A549 (cell line): ENCODE results near the gene NFKBIZ. TPM values are rescaled to one million over a fixed set of nuclear protein-coding genes. Genes with fewer than 3 reads are reported as not detected.

Source experiments
- ATAC-seq, 2 experiments: fragments of 200-7000 bp in 1 of 2; fragments of >200 bp in 1 of 2; cut with Nextera tagmentation in 1 of 2; cut with Tn5 transposase in 1 of 2; 3 replicates each; pipeline versions ENCODE4 v1.8.0 to v1.9.1; 2018 to 2020; ENCODE audit warnings: mild to moderate bottlenecking in 1 of 2, moderate library complexity in 1 of 2
- CTCF ChIA-PET: fragments of 300-600 bp; sonication (Branson Sonifier 250); formaldehyde crosslinking; extraction: SDS; loops from one replicate; lab custom pipeline; 2021; ENCODE audit warnings: antibody characterized with exemption, inconsistent platforms; lab: Yijun Ruan, JAX
- POLR2A ChIA-PET: fragments of 350-600 bp; formaldehyde crosslinking; extraction: SDS; loops from one replicate; lab custom pipeline; 2021; ENCODE audit warnings: antibody characterized with exemption, inconsistent platforms; lab: Yijun Ruan, JAX
- DNase-seq, 2 experiments: peaks; one replicate each; pipeline versions ENCODE4 v3.0.0 to v3.0.0-alpha.2; 2011 to 2016; ENCODE audit warnings: low read depth in 1 of 2, low spot score in 1 of 2
- FAIRE-seq: peaks from 2 replicates; lab custom pipeline; 2011; peaks lifted over from hg19 to GRCh38; lab: Jason Lieb, UNC
- H3K27ac ChIP-seq, 2 experiments: fragments of >200 bp; sonication (Bioruptor Twin); formaldehyde crosslinking; 3 replicates each; pipeline ENCODE4 v1.5.1; 2016 to 2017
- H3K4me1 ChIP-seq: fragments of >200 bp; sonication (Bioruptor Twin); formaldehyde crosslinking; 3 replicates; pipeline ENCODE4 v1.6.1; 2016
- H3K4me2 ChIP-seq: fragments of >200 bp; sonication (Bioruptor Twin); formaldehyde crosslinking; 3 replicates; pipeline ENCODE4 v1.6.1; 2016
- H3K4me3 ChIP-seq: fragments of >200 bp; sonication (Bioruptor Twin); formaldehyde crosslinking; 3 replicates; pipeline ENCODE4 v1.5.1; 2016
- H3K9me3 ChIP-seq: fragments of >200 bp; sonication (Bioruptor Twin); formaldehyde crosslinking; 3 replicates; pipeline ENCODE4 v1.6.1; 2016
- ATOH8 ChIP-seq: fragments of 250-450 bp; sonication (Bioruptor Pico); IDR thresholded peaks from 2 replicates; pipeline ENCODE4 v1.5.0; 2020; ENCODE audit warnings: low read depth, mild to moderate bottlenecking, moderate library complexity
- BCL3 ChIP-seq: fragments of >200 bp; sonication (Bioruptor Twin); formaldehyde crosslinking; IDR thresholded peaks from 3 replicates; pipeline ENCODE4 v1.6.1; 2016
- CEBPB ChIP-seq, 2 experiments: fragments of >200 bp in 1 of 2; sonication (Bioruptor Twin) in 1 of 2; formaldehyde crosslinking in 1 of 2; IDR thresholded peaks; 2 replicates each; pipeline ENCODE4 v1.6.1; 2012 to 2016
- CHD2 ChIP-seq: fragments of 150-350 bp; IDR thresholded peaks from 2 replicates; pipeline ENCODE4 v1.6.1; 2014; ENCODE audit warnings: low read length; ENCODE audit not compliant: partially characterized antibody
- EHMT2 ChIP-seq: fragments of 200-600 bp; sonication (generic); IDR thresholded peaks from 2 replicates; pipeline ENCODE4 v1.6.1; 2016; ENCODE audit warnings: antibody characterized with exemption, low read depth, mild to moderate bottlenecking, moderate library complexity
- HDAC2 ChIP-seq: fragments of 200-600 bp; sonication (generic); IDR thresholded peaks from 2 replicates; pipeline ENCODE4 v1.6.1; 2016
- HES2 ChIP-seq: fragments of >200 bp; sonication (Bioruptor Twin); formaldehyde crosslinking; IDR thresholded peaks from 2 replicates; pipeline ENCODE4 v1.6.1; 2016
- HEYL ChIP-seq: fragments of 250-450 bp; sonication (Bioruptor Pico); IDR thresholded peaks from 2 replicates; pipeline ENCODE4 v1.8.0; 2021; ENCODE audit warnings: mild to moderate bottlenecking, moderate library complexity
- HOXA7 ChIP-seq: fragments of 250-450 bp; sonication (Bioruptor Pico); IDR thresholded peaks from 2 replicates; pipeline ENCODE4 v1.5.0; 2020; ENCODE audit warnings: mild to moderate bottlenecking, moderate library complexity
- HOXB5 ChIP-seq: fragments of 250-450 bp; sonication (Bioruptor Pico); IDR thresholded peaks from 2 replicates; pipeline ENCODE4 v1.5.0; 2020; ENCODE audit warnings: mild to moderate bottlenecking, moderate library complexity
- JUN ChIP-seq, 2 experiments: fragments of >200 bp; sonication (Bioruptor Twin); formaldehyde crosslinking; IDR thresholded peaks; 2 replicates in 1 of 2; 3 replicates in 1 of 2; pipeline ENCODE4 v1.6.1; 2016 to 2017
- NFE2L2 ChIP-seq: fragments of 150-350 bp; conservative IDR thresholded peaks from 2 replicates; pipeline ENCODE4 v1.6.1; 2014; ENCODE audit warnings: low read length
- SREBF2 ChIP-seq: fragments of 450-650 bp; IDR thresholded peaks from 2 replicates; pipeline ENCODE4 v1.6.1; 2014; ENCODE audit warnings: mild to moderate bottlenecking, moderate library complexity
- TFCP2L1 ChIP-seq: fragments of 250-450 bp; sonication (Bioruptor Pico); IDR thresholded peaks from 2 replicates; pipeline ENCODE4 v1.5.0; 2021; ENCODE audit warnings: mild to moderate bottlenecking
- ZFP36 ChIP-seq: fragments of 450-650 bp; IDR thresholded peaks from 2 replicates; pipeline ENCODE4 v1.6.1; 2014; ENCODE audit warnings: borderline replicate concordance; ENCODE audit not compliant: partially characterized antibody
- WGBS: methylation state at CpG from one replicate; pipeline ENCODE4 v1.1.6; 2017; ENCODE audit errors: missing lambda C conversion rate; 5-methylcytosine and 5-hydroxymethylcytosine counted together
- polyA plus RNA-seq, 4 experiments: library from polyadenylated mRNA; depleted of rRNA in 3 of 4; stranded (reverse); fragments of >200 nt; fragmentation: RNase III in 1 of 4; extraction: RNeasy Plus Mini Kit Qiagen cat#74134 plus additional on column Dnase treatment in 1 of 4; gene quantifications; 2 replicates in 3 of 4; 3 replicates in 1 of 4; pipeline ENCODE4 v1.2.3, GENCODE V29; 2011 to 2017

The NFKBIZ gene
- polyA plus RNA-seq, 2 of the 4 experiments (the other 2 are of a cell fraction) = 19.8 to 36.1 TPM

GRCh38 chr3:101821503-101821902, 27.8 kb upstream of the NFKBIZ start:
- ATAC-seq (no peak), DNase-seq (no peak), FAIRE-seq (no peak)
- TF ChIP-seq TFCP2L1 (CRISPR knock-in tag) (no peak), HDAC2 (no peak), SREBF2 (no peak), EHMT2 (no peak), HEYL (no peak)
- no peak overlapping the region for H3K4me2 ChIP-seq
- H3K4me1 ChIP-seq = peaks cover 22% of the 10 kb centered on the region
- no peaks in the 10 kb centered on the region for H3K9me3 ChIP-seq
- ChIA-PET CTCF (interaction anchor here (0.7 to 3.8 kb wide), 10 partner anchors 7 to 408 kb away, joined by 3 to 22 read pairs (median 3); partner anchors contain the start of gene NFKBIZ), POLR2A (interaction anchor here (1.7 kb wide), 1 partner anchor 28 kb away, joined by 6 read pairs; the partner anchor contains the start of gene NFKBIZ)
- no peak overlapping the region for H3K27ac ChIP-seq
- WGBS = 95% methylated on average over 19 of the region's 19 CpGs
- no peak overlapping the region for H3K4me3 ChIP-seq

- no peak for TF ChIP-seq ATOH8
- no peak for TF ChIP-seq ZFP36
- TF ChIP-seq CEBPB (IDR thresholded peaks at IDR 0.05) = peak in 1 of 2 experiments; percentile 27; a peak in 1 of 4 replicates
- no peak for TF ChIP-seq BCL3
- TF ChIP-seq HEYL = no peak
- TF ChIP-seq, all 56 proteins: peak for 1
- ATAC-seq (no peak), DNase-seq (no peak), FAIRE-seq (no peak)
- Histone ChIP-seq H3K4me1 (peaks cover 32% of the 10 kb centered on the region), H3K4me2 (no peak overlapping the region), H3K4me3 (no peak overlapping the region), H3K9me3 (no peaks in the 10 kb centered on the region), H3K27ac (peak overlapping the region in 1 of 2 experiments; percentile 30; a peak in 2 of 6 replicates)
- ChIA-PET CTCF (interaction anchor here (1.3 to 3.8 kb wide), 6 partner anchors 10 to 406 kb away, joined by 5 to 22 read pairs (median 8); no protein-coding TSS in a partner anchor), POLR2A (interaction anchor here (2.6 kb wide), 1 partner anchor 26 kb away, joined by 10 read pairs; the partner anchor contains the start of gene NFKBIZ)
- WGBS = 90% methylated on average over 5 of the region's 5 CpGs
Observed at GRCh38 chr3:101823525-101823924, 25.8 kb upstream of the NFKBIZ start.

GRCh38 chr3:101824702-101825101, 24.6 kb upstream of the NFKBIZ start:
- Histone ChIP-seq H3K4me1 (peaks cover 40% of the 10 kb centered on the region), H3K4me3 (no peak overlapping the region), H3K4me2 (peak overlapping the region; percentile 13; the same call in 1 of the 3 replicates), H3K27ac (peak overlapping the region in 1 of 2 experiments; percentile 54; a peak in 4 of 6 replicates), H3K9me3 (no peaks in the 10 kb centered on the region)
- POLR2A ChIA-PET = interaction anchor here (0.8 to 2.6 kb wide), 2 partner anchors 25 to 401 kb away, joined by 3 to 10 read pairs; partner anchors contain the start of gene NFKBIZ
- FAIRE-seq = no peak
- no peak for DNase-seq
- WGBS = 60% methylated on average over 3 of the region's 3 CpGs
- TF ChIP-seq NFE2L2 (no peak), HES2 (no peak), CEBPB (IDR thresholded peaks at IDR 0.05) (peak; percentile 8 to 41; a peak in 1 of 4 replicates)
- CTCF ChIA-PET = interaction anchor here (1.3 to 1.8 kb wide), 4 partner anchors 11 to 405 kb away, joined by 5 to 11 read pairs (median 7); no protein-coding TSS in a partner anchor
- no peak for ATAC-seq

GRCh38 chr3:101825904-101826445, 23.3 kb upstream of the NFKBIZ start:
- Histone ChIP-seq H3K4me1 (peaks cover 40% of the 10 kb centered on the region), H3K27ac (peak overlapping the region in 1 of 2 experiments; percentile 88; a peak in 4 of 6 replicates), H3K4me2 (peak overlapping the region; percentile 95; the same call in 1 of the 3 replicates), H3K4me3 (no peak overlapping the region), H3K9me3 (no peaks in the 10 kb centered on the region)
- WGBS = 79% methylated on average over 2 of the region's 2 CpGs
- ChIA-PET POLR2A (interaction anchor here (2.7 kb wide), 1 partner anchor 23 kb away, joined by 37 read pairs; the partner anchor contains the start of gene NFKBIZ), CTCF (interaction anchor here (1.0 to 2.2 kb wide), 5 partner anchors 8 to 403 kb away, joined by 3 to 7 read pairs (median 4); partner anchors contain the start of gene NFKBIZ)
- TF ChIP-seq SREBF2 (no peak), CHD2 (no peak), HOXA7 (no peak), JUN (IDR thresholded peaks at IDR 0.05) (no peak), HOXB5 (CRISPR knock-in tag) (no peak)
- no peak for FAIRE-seq
- DNase-seq = no peak
- ATAC-seq = no peak
